Keratinocyte (primary cell): ENCODE data around the gene CAPN14. TPM values are rescaled to one million over a fixed set of nuclear protein-coding genes. Genes with fewer than 3 reads are reported as not detected.

Experiments
- DNase-seq: peaks from one replicate; pipeline ENCODE4 v3.0.0-alpha.2; 2011; ENCODE audit warnings: low read depth, missing footprints, low spot score
- FAIRE-seq: peaks from 2 replicates; lab custom pipeline; 2011; peaks lifted over from hg19 to GRCh38; lab: Jason Lieb, UNC
- H2AFZ ChIP-seq: 2 replicates; pipeline ENCODE4 v1.6.0; 2012; ENCODE audit warnings: low read length, control low read depth, inconsistent platforms; ENCODE audit not compliant: control insufficient read depth
- H3K27ac ChIP-seq: 2 replicates; pipeline ENCODE4 v1.5.1; 2011; ENCODE audit warnings: low read length; ENCODE audit not compliant: control insufficient read depth, insufficient read depth
- H3K27me3 ChIP-seq: 3 replicates; pipeline ENCODE4 v1.6.0; 2011; ENCODE audit warnings: low read length; ENCODE audit not compliant: control insufficient read depth, insufficient read depth; ENCODE audit errors: extremely low read depth
- H3K36me3 ChIP-seq, 2 experiments: 2 replicates in 1 of 2; 3 replicates in 1 of 2; pipeline ENCODE4 v1.5.1; 2011; ENCODE audit warnings: low read length in 2 of 2, mild to moderate bottlenecking in 1 of 2; ENCODE audit not compliant: control insufficient read depth in 2 of 2, insufficient read depth in 2 of 2; ENCODE audit errors: extremely low read depth in 1 of 2
- H3K4me1 ChIP-seq: 3 replicates; pipeline ENCODE4 v1.5.1; 2011; ENCODE audit warnings: low read length; ENCODE audit not compliant: control insufficient read depth, insufficient read depth; ENCODE audit errors: extremely low read depth
- H3K4me2 ChIP-seq: 3 replicates; pipeline ENCODE4 v1.6.0; 2011; ENCODE audit warnings: low read depth, low read length; ENCODE audit not compliant: control insufficient read depth, insufficient read depth; ENCODE audit errors: extremely low read depth
- H3K4me3 ChIP-seq, 3 experiments: fragments of 200-600 bp in 1 of 3; sonication (generic) in 1 of 3; 2 replicates in 2 of 3; 3 replicates in 1 of 3; pipeline ENCODE4 v1.5.1; 2011 to 2016; ENCODE audit warnings: low read length in 3 of 3, mild to moderate bottlenecking in 3 of 3, control low read depth in 2 of 3, inconsistent platforms in 1 of 3, low read depth in 1 of 3, mixed read lengths in 1 of 3, mixed run types in 1 of 3, moderate library complexity in 1 of 3; ENCODE audit not compliant: control insufficient read depth in 2 of 3, insufficient read depth in 2 of 3; ENCODE audit errors: extremely low read depth in 1 of 3
- H3K79me2 ChIP-seq: 2 replicates; pipeline ENCODE4 v1.6.0; 2012; ENCODE audit warnings: low read length; ENCODE audit not compliant: control insufficient read depth, insufficient read depth
- H3K9ac ChIP-seq: 3 replicates; pipeline ENCODE4 v1.6.0; 2011; ENCODE audit warnings: low read length; ENCODE audit not compliant: control insufficient read depth, insufficient read depth; ENCODE audit errors: extremely low read depth
- H3K9me1 ChIP-seq: 3 replicates; pipeline ENCODE4 v1.6.0; 2011; ENCODE audit warnings: low read length; ENCODE audit not compliant: control insufficient read depth, insufficient read depth; ENCODE audit errors: extremely low read depth
- H3K9me3 ChIP-seq: 2 replicates; pipeline ENCODE4 v1.5.1; 2012; ENCODE audit warnings: low read depth, low read length; ENCODE audit not compliant: control insufficient read depth
- H4K20me1 ChIP-seq: 3 replicates; pipeline ENCODE4 v1.6.0; 2011; ENCODE audit warnings: low read length; ENCODE audit not compliant: control insufficient read depth, insufficient read depth; ENCODE audit errors: extremely low read depth
- EZH2 ChIP-seq: IDR thresholded peaks from one replicate; pipeline ENCODE4 v1.6.1; 2012; ENCODE audit warnings: inconsistent platforms, mild to moderate bottlenecking, low read length, moderate library complexity
- dilution Hi-C: fragments of 300-500 bp; cut with MboI; formaldehyde crosslinking; loops from one replicate; pipeline ENCODE4 v1.7.0; 2020; ENCODE audit warnings: low sequenced_read_pairs; ENCODE audit not compliant: extremely low pct_ligation_motif_present
- polyA plus RNA-seq, 5 experiments: library from polyadenylated mRNA; depleted of rRNA in 3 of 5; stranded (reverse) in 3 of 5; stranded (forward) in 1 of 5; unstranded in 1 of 5; fragments of >200 nt; gene quantifications; 1 replicate in 1 of 5; 2 replicates in 3 of 5; 3 replicates in 1 of 5; pipeline versions ENCODE4 v1.2.1 to v1.2.3, GENCODE V29; 2011 to 2012; ENCODE audit warnings: missing spikeins in 2 of 5, low read depth in 1 of 5, low replicate concordance in 1 of 5
- TF ChIP-seq, protein P1 (sequence below), 3 experiments: IDR thresholded peaks in 1 of 3; conservative IDR thresholded peaks in 1 of 3; optimal IDR thresholded peaks in 1 of 3; 2 replicates in 2 of 3; 3 replicates in 1 of 3; pipeline versions ENCODE3 to v1.5.1; 2011; ENCODE audit warnings: low read length in 3 of 3, mild to moderate bottlenecking in 3 of 3, moderate library complexity in 2 of 3, control low read depth in 1 of 3, inconsistent platforms in 1 of 3; ENCODE audit not compliant: insufficient read depth in 2 of 3; ENCODE audit errors: extremely low read depth in 1 of 3

The CAPN14 gene
- polyA plus RNA-seq, 1 donor (not counting 4 experiments of a cell fraction or from before 2014, with no cell fraction given), result 1.1 TPM

DNA sequence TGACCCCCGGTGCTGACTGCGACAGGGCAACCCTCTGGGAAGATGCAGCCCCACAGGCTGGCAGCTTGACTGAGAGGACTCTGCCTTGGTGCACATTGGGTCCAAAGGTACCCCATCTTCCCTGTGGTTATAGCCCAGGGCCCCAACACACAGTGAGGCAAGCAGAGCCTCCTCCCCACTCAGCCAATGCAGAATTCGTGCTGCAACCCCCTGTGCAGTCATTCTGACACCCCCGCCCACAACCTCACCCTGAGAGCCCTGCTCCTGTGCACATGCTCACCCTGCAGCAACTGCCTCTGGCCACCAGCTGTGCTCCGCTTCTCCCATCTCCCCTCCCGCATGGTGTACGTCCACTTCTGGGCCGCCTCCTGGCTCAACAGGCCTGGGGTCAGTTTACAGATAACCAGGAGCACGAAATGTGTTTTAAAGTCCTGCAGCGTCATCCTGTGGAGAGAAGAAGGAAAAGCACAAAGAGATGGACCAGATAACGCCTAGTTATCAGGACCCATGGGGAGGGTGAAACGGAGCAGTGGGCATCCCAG, 24.4 kb downstream of the CAPN14 start:
- Histone ChIP-seq H3K9me1 (no peaks in the 10 kb centered on the region), H4K20me1 (no peaks in the 10 kb centered on the region), H2AFZ (no peak overlapping the region), H3K4me2 (no peak overlapping the region), H3K4me3 (no peak overlapping the region), H3K9ac (no peak overlapping the region), H3K9me3 (no peaks in the 10 kb centered on the region), H3K79me2 (no peaks in the 10 kb centered on the region), H3K27ac (no peak overlapping the region), H3K4me1 (peaks cover 15% of the 10 kb centered on the region), H3K27me3 (no peaks in the 10 kb centered on the region), H3K36me3 (no peaks in the 10 kb centered on the region)
- FAIRE-seq (no peak), DNase-seq (no peak)
- TF ChIP-seq, protein P1, sequence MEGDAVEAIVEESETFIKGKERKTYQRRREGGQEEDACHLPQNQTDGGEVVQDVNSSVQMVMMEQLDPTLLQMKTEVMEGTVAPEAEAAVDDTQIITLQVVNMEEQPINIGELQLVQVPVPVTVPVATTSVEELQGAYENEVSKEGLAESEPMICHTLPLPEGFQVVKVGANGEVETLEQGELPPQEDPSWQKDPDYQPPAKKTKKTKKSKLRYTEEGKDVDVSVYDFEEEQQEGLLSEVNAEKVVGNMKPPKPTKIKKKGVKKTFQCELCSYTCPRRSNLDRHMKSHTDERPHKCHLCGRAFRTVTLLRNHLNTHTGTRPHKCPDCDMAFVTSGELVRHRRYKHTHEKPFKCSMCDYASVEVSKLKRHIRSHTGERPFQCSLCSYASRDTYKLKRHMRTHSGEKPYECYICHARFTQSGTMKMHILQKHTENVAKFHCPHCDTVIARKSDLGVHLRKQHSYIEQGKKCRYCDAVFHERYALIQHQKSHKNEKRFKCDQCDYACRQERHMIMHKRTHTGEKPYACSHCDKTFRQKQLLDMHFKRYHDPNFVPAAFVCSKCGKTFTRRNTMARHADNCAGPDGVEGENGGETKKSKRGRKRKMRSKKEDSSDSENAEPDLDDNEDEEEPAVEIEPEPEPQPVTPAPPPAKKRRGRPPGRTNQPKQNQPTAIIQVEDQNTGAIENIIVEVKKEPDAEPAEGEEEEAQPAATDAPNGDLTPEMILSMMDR (optimal IDR thresholded peaks at IDR 0.05 in 1 of 3, IDR thresholded peaks at IDR 0.05 in 1 of 3, conservative IDR thresholded peaks at IDR 0.05 in 1 of 3; ENCODE audit: extremely low read depth in 1 of 3, insufficient read depth in 2 of 3, low read length in 3 of 3), result no peak
- TF ChIP-seq EZH2, result no peak
- dilution Hi-C loops, result no loop called here

DNA sequence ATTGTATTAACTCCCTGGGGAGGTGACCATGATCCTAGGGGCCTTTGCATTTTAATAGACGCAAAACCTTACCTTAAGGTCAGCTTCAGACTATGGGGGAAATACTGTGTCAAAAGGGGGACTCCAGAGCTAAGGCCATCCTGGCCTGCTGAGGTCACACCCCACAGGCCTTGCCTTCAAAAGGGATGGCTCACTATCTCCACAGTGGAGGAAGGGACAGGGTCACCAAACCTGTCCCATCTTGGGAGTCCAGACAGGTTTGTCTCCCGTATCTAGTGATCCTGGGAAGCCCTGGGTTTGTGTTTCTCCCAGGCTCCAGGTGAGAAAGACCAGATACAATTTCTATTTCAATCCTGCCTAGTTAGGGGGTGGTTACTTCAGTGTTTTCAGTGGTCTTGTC, 24.9 kb downstream of the CAPN14 start:
- H3K36me3 ChIP-seq, result no peaks in the 10 kb centered on the region
- dilution Hi-C loops, result no loop called here
- peaks cover 13% of the 10 kb centered on the region for H3K4me1 ChIP-seq
- H3K4me3 ChIP-seq, result no peak overlapping the region
- TF ChIP-seq, protein P1 (optimal IDR thresholded peaks at IDR 0.05 in 1 of 3, IDR thresholded peaks at IDR 0.05 in 1 of 3, conservative IDR thresholded peaks at IDR 0.05 in 1 of 3; ENCODE audit: extremely low read depth in 1 of 3, insufficient read depth in 2 of 3, low read length in 3 of 3), result no peak
- no peak for TF ChIP-seq EZH2
- H3K9ac ChIP-seq, result no peak overlapping the region
- H4K20me1 ChIP-seq, result no peaks in the 10 kb centered on the region
- no peaks in the 10 kb centered on the region for H3K79me2 ChIP-seq
- no peak overlapping the region for H3K4me2 ChIP-seq
- no peak overlapping the region for H3K27ac ChIP-seq
- H3K9me1 ChIP-seq, result no peaks in the 10 kb centered on the region
- no peak for FAIRE-seq
- no peaks in the 10 kb centered on the region for H3K27me3 ChIP-seq
- no peak overlapping the region for H2AFZ ChIP-seq
- no peaks in the 10 kb centered on the region for H3K9me3 ChIP-seq
- DNase-seq, result no peak
